K562 (cell line): ENCODE results near the gene DMGDH. TPM values are rescaled to one million over a fixed set of nuclear protein-coding genes. Genes with fewer than 3 reads are reported as not detected.

Experiments used
- BRF1 ChIP-seq: IDR thresholded peaks from 3 replicates; pipeline ENCODE4 v1.6.1; 2011; ENCODE audit warnings: borderline replicate concordance, mild to moderate bottlenecking; ENCODE audit not compliant: insufficient read length; ENCODE audit errors: extremely low read depth
- KDM4B ChIP-seq, 2 experiments: fragments of 450-650 bp in 1 of 2; sonication (generic) in 1 of 2; IDR thresholded peaks; 2 replicates each; pipeline ENCODE4 v1.6.1; 2016 to 2017; ENCODE audit warnings: borderline replicate concordance in 2 of 2, antibody characterized with exemption in 1 of 2, low read depth in 1 of 2, mild to moderate bottlenecking in 1 of 2
- TCF3 ChIP-seq: sonication (generic); formaldehyde crosslinking; IDR thresholded peaks from 2 replicates; pipeline ENCODE4 v1.4.0; 2020; ENCODE audit warnings: mild to moderate bottlenecking, missing genetic modification reagents
- ZNF76 ChIP-seq: fragments of 250-450 bp; sonication (Bioruptor Pico); IDR thresholded peaks from 2 replicates; pipeline ENCODE4 v1.4.0; 2020; ENCODE audit warnings: mild to moderate bottlenecking, moderate library complexity, borderline replicate concordance
- polyA plus RNA-seq, 8 experiments: library from polyadenylated mRNA; depleted of rRNA in 4 of 8; stranded (reverse) in 5 of 8; unstranded in 3 of 8; fragments of >200 nt; fragmentation: Nextera tagmentation in 2 of 8; fragmentation: Illumina TruSeq in 1 of 8; extraction: Ambion mirVana in 2 of 8; extraction: Trizol in 1 of 8; gene quantifications; 2 replicates each; pipeline versions ENCODE4 v1.2.1 to v1.2.3, GENCODE V29; 2011 to 2014; ENCODE audit warnings: inconsistent platforms in 1 of 8, missing spikeins in 1 of 8
- total RNA-seq, 7 experiments: library from RNA; depleted of rRNA in 6 of 7; stranded (reverse); fragments of >200 nt in 6 of 7; fragmentation: Illumina TruSeq in 2 of 7; extraction: Trizol in 2 of 7; gene quantifications; 2 replicates each; pipeline versions ENCODE4 v1.2.1 to v1.2.3, GENCODE V29; 2011 to 2021; ENCODE audit warnings: low replicate concordance in 1 of 7
- TF ChIP-seq, protein P1 (sequence below): fragments of 200-800 bp; sonication (Bioruptor generic); IDR thresholded peaks from 2 replicates; pipeline ENCODE4 v1.6.1; 2017; ENCODE audit warnings: missing genetic modification characterization, missing compliant biosample characterization
- TF ChIP-seq, protein P2 (sequence below): fragments of 450-650 bp; IDR thresholded peaks from 2 replicates; pipeline ENCODE4 v1.6.1; 2017; ENCODE audit warnings: antibody characterized with exemption, mild to moderate bottlenecking
- TF ChIP-seq, protein P3 (sequence below): fragments of 450-650 bp; formaldehyde crosslinking; IDR thresholded peaks from 2 replicates; pipeline ENCODE4 v1.4.0; 2020; ENCODE audit warnings: mild to moderate bottlenecking, moderate library complexity
- TF ChIP-seq, protein P4 (sequence below): sonication (generic); formaldehyde crosslinking; IDR thresholded peaks from 2 replicates; pipeline ENCODE4 v1.8.1; 2023; ENCODE audit warnings: mild to moderate bottlenecking, missing genetic modification reagents
- TF ChIP-seq, protein P5 (sequence below): IDR thresholded peaks from 2 replicates; pipeline ENCODE4 v1.6.1; 2011; ENCODE audit warnings: borderline replicate concordance, low read depth, mild to moderate bottlenecking, moderate library complexity, low read length; ENCODE audit not compliant: insufficient read depth, poor library complexity, severe bottlenecking
- TF ChIP-seq, protein P6 (sequence below), 3 experiments: IDR thresholded peaks in 2 of 3; conservative IDR thresholded peaks in 1 of 3; 2 replicates each; pipeline ENCODE4 v1.5.1; 2011 to 2012; ENCODE audit warnings: low read length in 3 of 3, mild to moderate bottlenecking in 3 of 3, control low read depth in 2 of 3, improper control_type of control experiment in 1 of 3, inconsistent platforms in 1 of 3, low read depth in 1 of 3, mixed read lengths in 1 of 3, moderate library complexity in 1 of 3; ENCODE audit not compliant: insufficient read depth in 2 of 3

Gene DMGDH
- total and polyA plus RNA-seq, 9 of the 15 experiments (the other 6 are each of a cell fraction or from before 2014, with no cell fraction given), result 0.13 to 0.58 TPM; not detected in 7

DNA sequence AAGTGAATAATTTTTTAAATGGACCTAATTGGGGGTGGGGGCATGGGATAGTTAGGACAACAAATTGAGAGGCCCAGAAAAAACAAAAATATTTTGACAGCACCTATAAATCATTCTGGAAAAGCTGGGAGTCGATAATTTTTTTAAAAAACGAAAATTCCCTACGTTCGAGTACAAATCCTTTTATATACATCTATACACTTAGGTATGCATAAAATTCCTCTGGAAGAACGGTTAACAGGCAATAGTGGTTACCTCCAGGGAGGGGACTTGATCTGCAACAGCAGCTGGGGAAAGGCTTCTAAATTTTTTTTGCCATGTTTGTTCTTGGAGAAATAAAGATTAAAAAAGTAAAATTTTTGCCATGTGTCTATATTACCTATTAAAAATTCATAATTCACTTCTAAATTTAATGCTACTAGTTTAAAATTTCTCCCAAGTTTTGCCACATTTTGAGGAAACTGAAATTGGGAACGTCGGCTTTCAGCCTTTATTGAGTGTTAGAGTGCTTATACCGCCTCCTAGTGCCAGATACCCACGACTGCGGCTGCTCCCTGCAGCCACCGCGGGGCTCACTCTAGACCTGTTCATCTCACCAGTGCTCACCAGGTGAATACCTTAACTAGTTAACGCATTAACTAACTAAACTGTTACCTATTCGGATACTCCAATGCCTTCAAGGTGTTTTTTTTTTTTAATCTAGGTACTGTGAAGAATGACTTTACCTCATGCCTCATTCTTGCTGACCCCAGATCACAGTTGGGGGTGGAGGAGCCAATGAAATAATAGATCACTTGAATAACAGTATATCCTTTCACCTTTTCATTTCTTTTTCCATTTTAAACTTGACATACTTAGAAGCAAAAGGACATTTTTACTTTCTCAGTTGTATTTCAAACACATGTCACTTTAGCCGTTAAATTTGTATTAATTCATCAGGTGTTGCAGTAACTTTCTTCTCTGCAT is 40.3 kb upstream of the DMGDH start (continued):
- TF ChIP-seq, protein P1, sequence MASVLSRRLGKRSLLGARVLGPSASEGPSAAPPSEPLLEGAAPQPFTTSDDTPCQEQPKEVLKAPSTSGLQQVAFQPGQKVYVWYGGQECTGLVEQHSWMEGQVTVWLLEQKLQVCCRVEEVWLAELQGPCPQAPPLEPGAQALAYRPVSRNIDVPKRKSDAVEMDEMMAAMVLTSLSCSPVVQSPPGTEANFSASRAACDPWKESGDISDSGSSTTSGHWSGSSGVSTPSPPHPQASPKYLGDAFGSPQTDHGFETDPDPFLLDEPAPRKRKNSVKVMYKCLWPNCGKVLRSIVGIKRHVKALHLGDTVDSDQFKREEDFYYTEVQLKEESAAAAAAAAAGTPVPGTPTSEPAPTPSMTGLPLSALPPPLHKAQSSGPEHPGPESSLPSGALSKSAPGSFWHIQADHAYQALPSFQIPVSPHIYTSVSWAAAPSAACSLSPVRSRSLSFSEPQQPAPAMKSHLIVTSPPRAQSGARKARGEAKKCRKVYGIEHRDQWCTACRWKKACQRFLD (CRISPR knock-in tag), result no peak
- TF ChIP-seq KDM4B (IDR thresholded peaks at IDR 0.05; ENCODE audit: borderline replicate concordance in 2 of 2, low read depth in 1 of 2) (no peak), BRF1 (no peak), ZNF76 (CRISPR knock-in tag) (no peak), TCF3 (CRISPR knock-in tag) (no peak)
- TF ChIP-seq, protein P2, sequence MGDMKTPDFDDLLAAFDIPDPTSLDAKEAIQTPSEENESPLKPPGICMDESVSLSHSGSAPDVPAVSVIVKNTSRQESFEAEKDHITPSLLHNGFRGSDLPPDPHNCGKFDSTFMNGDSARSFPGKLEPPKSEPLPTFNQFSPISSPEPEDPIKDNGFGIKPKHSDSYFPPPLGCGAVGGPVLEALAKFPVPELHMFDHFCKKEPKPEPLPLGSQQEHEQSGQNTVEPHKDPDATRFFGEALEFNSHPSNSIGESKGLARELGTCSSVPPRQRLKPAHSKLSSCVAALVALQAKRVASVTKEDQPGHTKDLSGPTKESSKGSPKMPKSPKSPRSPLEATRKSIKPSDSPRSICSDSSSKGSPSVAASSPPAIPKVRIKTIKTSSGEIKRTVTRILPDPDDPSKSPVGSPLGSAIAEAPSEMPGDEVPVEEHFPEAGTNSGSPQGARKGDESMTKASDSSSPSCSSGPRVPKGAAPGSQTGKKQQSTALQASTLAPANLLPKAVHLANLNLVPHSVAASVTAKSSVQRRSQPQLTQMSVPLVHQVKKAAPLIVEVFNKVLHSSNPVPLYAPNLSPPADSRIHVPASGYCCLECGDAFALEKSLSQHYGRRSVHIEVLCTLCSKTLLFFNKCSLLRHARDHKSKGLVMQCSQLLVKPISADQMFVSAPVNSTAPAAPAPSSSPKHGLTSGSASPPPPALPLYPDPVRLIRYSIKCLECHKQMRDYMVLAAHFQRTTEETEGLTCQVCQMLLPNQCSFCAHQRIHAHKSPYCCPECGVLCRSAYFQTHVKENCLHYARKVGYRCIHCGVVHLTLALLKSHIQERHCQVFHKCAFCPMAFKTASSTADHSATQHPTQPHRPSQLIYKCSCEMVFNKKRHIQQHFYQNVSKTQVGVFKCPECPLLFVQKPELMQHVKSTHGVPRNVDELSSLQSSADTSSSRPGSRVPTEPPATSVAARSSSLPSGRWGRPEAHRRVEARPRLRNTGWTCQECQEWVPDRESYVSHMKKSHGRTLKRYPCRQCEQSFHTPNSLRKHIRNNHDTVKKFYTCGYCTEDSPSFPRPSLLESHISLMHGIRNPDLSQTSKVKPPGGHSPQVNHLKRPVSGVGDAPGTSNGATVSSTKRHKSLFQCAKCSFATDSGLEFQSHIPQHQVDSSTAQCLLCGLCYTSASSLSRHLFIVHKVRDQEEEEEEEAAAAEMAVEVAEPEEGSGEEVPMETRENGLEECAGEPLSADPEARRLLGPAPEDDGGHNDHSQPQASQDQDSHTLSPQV, result no peak
- TF ChIP-seq, protein P3, sequence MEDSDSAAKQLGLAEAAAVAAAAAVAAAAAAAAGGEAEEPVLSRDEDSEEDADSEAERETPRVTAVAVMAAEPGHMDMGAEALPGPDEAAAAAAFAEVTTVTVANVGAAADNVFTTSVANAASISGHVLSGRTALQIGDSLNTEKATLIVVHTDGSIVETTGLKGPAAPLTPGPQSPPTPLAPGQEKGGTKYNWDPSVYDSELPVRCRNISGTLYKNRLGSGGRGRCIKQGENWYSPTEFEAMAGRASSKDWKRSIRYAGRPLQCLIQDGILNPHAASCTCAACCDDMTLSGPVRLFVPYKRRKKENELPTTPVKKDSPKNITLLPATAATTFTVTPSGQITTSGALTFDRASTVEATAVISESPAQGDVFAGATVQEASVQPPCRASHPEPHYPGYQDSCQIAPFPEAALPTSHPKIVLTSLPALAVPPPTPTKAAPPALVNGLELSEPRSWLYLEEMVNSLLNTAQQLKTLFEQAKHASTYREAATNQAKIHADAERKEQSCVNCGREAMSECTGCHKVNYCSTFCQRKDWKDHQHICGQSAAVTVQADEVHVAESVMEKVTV (CRISPR knock-in tag), result peak; percentile 65
- TF ChIP-seq, protein P4, sequence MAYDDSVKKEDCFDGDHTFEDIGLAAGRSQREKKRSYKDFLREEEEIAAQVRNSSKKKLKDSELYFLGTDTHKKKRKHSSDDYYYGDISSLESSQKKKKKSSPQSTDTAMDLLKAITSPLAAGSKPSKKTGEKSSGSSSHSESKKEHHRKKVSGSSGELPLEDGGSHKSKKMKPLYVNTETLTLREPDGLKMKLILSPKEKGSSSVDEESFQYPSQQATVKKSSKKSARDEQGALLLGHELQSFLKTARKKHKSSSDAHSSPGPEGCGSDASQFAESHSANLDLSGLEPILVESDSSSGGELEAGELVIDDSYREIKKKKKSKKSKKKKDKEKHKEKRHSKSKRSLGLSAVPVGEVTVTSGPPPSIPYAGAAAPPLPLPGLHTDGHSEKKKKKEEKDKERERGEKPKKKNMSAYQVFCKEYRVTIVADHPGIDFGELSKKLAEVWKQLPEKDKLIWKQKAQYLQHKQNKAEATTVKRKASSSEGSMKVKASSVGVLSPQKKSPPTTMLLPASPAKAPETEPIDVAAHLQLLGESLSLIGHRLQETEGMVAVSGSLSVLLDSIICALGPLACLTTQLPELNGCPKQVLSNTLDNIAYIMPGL, result no peak
- TF ChIP-seq, protein P5, sequence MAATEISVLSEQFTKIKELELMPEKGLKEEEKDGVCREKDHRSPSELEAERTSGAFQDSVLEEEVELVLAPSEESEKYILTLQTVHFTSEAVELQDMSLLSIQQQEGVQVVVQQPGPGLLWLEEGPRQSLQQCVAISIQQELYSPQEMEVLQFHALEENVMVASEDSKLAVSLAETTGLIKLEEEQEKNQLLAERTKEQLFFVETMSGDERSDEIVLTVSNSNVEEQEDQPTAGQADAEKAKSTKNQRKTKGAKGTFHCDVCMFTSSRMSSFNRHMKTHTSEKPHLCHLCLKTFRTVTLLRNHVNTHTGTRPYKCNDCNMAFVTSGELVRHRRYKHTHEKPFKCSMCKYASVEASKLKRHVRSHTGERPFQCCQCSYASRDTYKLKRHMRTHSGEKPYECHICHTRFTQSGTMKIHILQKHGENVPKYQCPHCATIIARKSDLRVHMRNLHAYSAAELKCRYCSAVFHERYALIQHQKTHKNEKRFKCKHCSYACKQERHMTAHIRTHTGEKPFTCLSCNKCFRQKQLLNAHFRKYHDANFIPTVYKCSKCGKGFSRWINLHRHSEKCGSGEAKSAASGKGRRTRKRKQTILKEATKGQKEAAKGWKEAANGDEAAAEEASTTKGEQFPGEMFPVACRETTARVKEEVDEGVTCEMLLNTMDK, result no peak
- TF ChIP-seq, protein P6, sequence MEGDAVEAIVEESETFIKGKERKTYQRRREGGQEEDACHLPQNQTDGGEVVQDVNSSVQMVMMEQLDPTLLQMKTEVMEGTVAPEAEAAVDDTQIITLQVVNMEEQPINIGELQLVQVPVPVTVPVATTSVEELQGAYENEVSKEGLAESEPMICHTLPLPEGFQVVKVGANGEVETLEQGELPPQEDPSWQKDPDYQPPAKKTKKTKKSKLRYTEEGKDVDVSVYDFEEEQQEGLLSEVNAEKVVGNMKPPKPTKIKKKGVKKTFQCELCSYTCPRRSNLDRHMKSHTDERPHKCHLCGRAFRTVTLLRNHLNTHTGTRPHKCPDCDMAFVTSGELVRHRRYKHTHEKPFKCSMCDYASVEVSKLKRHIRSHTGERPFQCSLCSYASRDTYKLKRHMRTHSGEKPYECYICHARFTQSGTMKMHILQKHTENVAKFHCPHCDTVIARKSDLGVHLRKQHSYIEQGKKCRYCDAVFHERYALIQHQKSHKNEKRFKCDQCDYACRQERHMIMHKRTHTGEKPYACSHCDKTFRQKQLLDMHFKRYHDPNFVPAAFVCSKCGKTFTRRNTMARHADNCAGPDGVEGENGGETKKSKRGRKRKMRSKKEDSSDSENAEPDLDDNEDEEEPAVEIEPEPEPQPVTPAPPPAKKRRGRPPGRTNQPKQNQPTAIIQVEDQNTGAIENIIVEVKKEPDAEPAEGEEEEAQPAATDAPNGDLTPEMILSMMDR (IDR thresholded peaks at IDR 0.05 in 2 of 3, conservative IDR thresholded peaks at IDR 0.05 in 1 of 3; ENCODE audit: insufficient read depth in 2 of 3, low read depth in 1 of 3, low read length in 3 of 3), result peak; percentile 70 to 82 (median 75)
